Karpas-422 (cell line): ENCODE measurements around the gene PDZD8. TPM values are rescaled to one million over a fixed set of nuclear protein-coding genes. Genes with fewer than 3 reads are reported as not detected.

Experiments
- DNase-seq: peaks from one replicate; pipeline ENCODE4 v3.0.0-alpha.2; 2015
- H2AFZ ChIP-seq: fragments of 200-600 bp; sonication (generic); 2 replicates; pipeline ENCODE4 v1.6.1; 2014; ENCODE audit warnings: antibody characterized with exemption, low read length, mixed read lengths
- H3K27ac ChIP-seq: fragments of 200-600 bp; sonication (generic); 2 replicates; pipeline ENCODE4 v1.5.1; 2014; ENCODE audit warnings: mild to moderate bottlenecking, low read length, moderate library complexity
- H3K27me3 ChIP-seq: fragments of 200-600 bp; sonication (generic); 2 replicates; pipeline ENCODE4 v1.6.1; 2014; ENCODE audit warnings: low read length, mixed read lengths
- H3K36me3 ChIP-seq: fragments of 200-600 bp; sonication (generic); 2 replicates; pipeline ENCODE4 v1.6.1; 2014; ENCODE audit warnings: low read length, mixed read lengths; ENCODE audit not compliant: insufficient read depth
- H3K4me1 ChIP-seq: fragments of 200-600 bp; sonication (generic); 2 replicates; pipeline ENCODE4 v1.6.1; 2014; ENCODE audit warnings: mild to moderate bottlenecking, low read length, mixed read lengths
- H3K4me2 ChIP-seq: fragments of 200-600 bp; sonication (generic); 2 replicates; pipeline ENCODE4 v1.6.1; 2014; ENCODE audit warnings: low read length, low read depth, mild to moderate bottlenecking; ENCODE audit not compliant: poor library complexity, severe bottlenecking
- H3K4me3 ChIP-seq: fragments of 200-600 bp; sonication (generic); 2 replicates; pipeline ENCODE4 v1.5.1; 2014; ENCODE audit warnings: mild to moderate bottlenecking, antibody characterized with exemption, low read length, mixed read lengths
- H3K79me2 ChIP-seq: fragments of 200-600 bp; sonication (generic); 2 replicates; pipeline ENCODE4 v1.6.1; 2014; ENCODE audit warnings: mild to moderate bottlenecking, low read length, mixed read lengths
- H3K9ac ChIP-seq: fragments of 200-600 bp; sonication (generic); 2 replicates; pipeline ENCODE4 v1.6.0; 2014; ENCODE audit warnings: low read length
- H3K9me2 ChIP-seq: fragments of 200-600 bp; sonication (generic), shearing (Covaris generic); replicated peaks from 2 replicates; pipeline ENCODE4 v1.6.0; 2014; ENCODE audit warnings: mild to moderate bottlenecking, low read length, moderate library complexity; ENCODE audit not compliant: insufficient read depth
- H3K9me3 ChIP-seq: fragments of 300-700, 200-600 bp; sonication (generic); 2 replicates; pipeline ENCODE4 v1.6.1; 2014; ENCODE audit warnings: low read length, mixed read lengths
- H4K20me1 ChIP-seq: fragments of 200-600 bp; sonication (generic); 2 replicates; pipeline ENCODE4 v1.6.1; 2014; ENCODE audit warnings: mild to moderate bottlenecking, antibody characterized with exemption, low read length, low read depth; ENCODE audit not compliant: insufficient read depth
- total RNA-seq: library from RNA; depleted of rRNA; stranded (reverse); fragments of >200 nt; shearing (Covaris generic); gene quantifications from 2 replicates; pipeline ENCODE4 v1.2.3, GENCODE V29; 2014; ENCODE audit warnings: low replicate concordance

The PDZD8 gene
- total RNA-seq, 1 experiment from 2014 or later, result 15.7 TPM

DNA sequence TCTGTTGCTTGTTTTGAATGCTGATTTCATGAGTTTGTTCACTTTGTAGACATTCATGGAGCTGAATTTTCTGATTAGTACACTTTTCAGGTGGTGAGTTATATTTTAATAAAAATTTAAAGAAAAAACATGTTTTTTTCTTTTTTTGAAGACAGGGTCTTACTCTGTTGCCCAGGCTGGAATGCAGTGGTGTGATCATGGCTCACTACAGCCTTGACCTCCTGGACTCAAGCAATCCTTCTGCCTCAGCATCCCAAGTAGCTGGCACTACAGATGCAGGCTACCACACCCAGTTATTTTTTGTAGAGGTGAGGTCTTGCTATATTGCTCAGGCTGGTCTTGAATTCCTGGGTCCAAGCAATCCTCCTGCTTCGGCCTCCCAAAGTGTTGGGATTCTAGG, 23.7 kb downstream of the PDZD8 start:
- Histone ChIP-seq H3K4me2 (no peak overlapping the region), H3K4me1 (peaks cover 14% of the 10 kb centered on the region), H3K4me3 (no peak overlapping the region), H2AFZ (no peak overlapping the region), H3K27me3 (no peaks in the 10 kb centered on the region), H3K9me3 (no peaks in the 10 kb centered on the region), H3K79me2 (peaks cover 8% of the 10 kb centered on the region), H3K36me3 (no peaks in the 10 kb centered on the region), H4K20me1 (peaks cover 71% of the 10 kb centered on the region), H3K9me2 (no peaks in the 10 kb centered on the region), H3K9ac (no peak overlapping the region), H3K27ac (no peak overlapping the region)
- DNase-seq, result no peak

DNA sequence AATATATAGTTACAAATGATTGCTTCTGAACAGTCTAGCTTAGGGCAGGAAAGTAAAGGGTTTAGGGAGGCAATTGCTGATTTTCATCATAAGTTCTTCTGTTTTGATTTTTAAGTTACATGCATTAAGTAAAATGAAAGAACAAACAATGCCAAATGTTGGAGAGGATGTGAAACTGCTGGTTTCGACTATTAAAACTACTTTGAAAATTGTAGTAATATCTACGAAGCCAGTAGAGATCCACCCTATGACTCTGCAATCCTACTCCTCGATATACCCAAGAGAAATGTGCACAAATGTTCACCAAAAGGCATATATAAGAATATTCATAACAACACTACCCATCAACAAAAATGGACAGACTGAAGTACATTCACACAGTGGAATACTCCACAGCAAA, 24.3 kb downstream of the PDZD8 start:
- no peak overlapping the region for H3K27ac ChIP-seq
- no peaks in the 10 kb centered on the region for H3K9me2 ChIP-seq
- peaks cover 18% of the 10 kb centered on the region for H3K4me1 ChIP-seq
- no peaks in the 10 kb centered on the region for H3K36me3 ChIP-seq
- DNase-seq, result no peak
- H3K9me3 ChIP-seq, result no peaks in the 10 kb centered on the region
- no peak overlapping the region for H3K4me3 ChIP-seq
- no peaks in the 10 kb centered on the region for H3K27me3 ChIP-seq
- H2AFZ ChIP-seq, result no peak overlapping the region
- H3K4me2 ChIP-seq, result no peak overlapping the region
- peaks cover 72% of the 10 kb centered on the region for H4K20me1 ChIP-seq
- no peak overlapping the region for H3K9ac ChIP-seq
- peaks cover 8% of the 10 kb centered on the region for H3K79me2 ChIP-seq

DNA sequence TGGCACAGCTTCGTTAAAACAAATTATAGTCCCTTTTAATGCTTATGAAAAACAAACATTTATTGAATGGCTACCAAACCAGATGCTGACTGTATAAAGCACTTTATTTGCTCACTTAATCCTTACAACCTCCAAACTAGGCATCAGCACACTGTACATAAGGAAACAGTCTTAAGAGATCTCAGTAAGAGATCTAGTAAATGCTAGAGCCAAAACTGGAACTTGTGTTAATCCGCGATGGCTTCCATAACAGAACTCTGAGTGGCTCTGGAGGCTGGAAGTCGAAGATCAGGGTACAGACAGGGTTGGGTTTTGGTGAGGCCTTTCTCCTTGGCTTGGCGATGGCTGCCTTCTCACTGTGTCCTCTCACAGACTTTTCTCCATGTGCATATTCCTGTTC, 27.0 kb downstream of the PDZD8 start:
- no peak overlapping the region for H2AFZ ChIP-seq
- no peaks in the 10 kb centered on the region for H3K36me3 ChIP-seq
- H3K27ac ChIP-seq, result no peak overlapping the region
- H3K27me3 ChIP-seq, result no peaks in the 10 kb centered on the region
- H3K9ac ChIP-seq, result no peak overlapping the region
- H3K9me2 ChIP-seq, result no peaks in the 10 kb centered on the region
- DNase-seq, result no peak
- peaks cover 25% of the 10 kb centered on the region for H3K4me1 ChIP-seq
- peaks cover 59% of the 10 kb centered on the region for H4K20me1 ChIP-seq
- no peaks in the 10 kb centered on the region for H3K9me3 ChIP-seq
- no peak overlapping the region for H3K4me2 ChIP-seq
- peaks cover 8% of the 10 kb centered on the region for H3K79me2 ChIP-seq
- no peak overlapping the region for H3K4me3 ChIP-seq

DNA sequence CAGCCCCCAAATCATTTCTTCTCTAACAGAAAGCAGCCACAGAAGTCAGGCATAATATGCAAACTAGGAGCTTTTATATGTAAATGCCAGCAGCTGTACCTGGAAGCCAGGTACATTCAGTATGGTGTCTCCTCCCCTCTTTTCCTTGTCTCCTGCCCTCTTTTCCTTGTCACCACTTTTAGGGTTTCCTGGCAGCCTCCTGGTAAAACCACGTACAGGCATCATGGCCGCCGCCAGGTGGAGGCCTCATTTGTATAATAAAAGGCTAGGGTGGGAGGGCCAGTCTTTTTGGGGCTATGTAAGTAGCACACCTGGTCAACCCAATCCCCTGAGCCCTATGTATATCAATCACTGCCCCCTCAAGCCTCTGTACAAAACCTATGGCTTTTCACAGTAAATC, 28.7 kb downstream of the PDZD8 start:
- peaks cover 49% of the 10 kb centered on the region for H4K20me1 ChIP-seq
- DNase-seq, result no peak
- peaks cover 13% of the 10 kb centered on the region for H3K79me2 ChIP-seq
- no peak overlapping the region for H3K4me2 ChIP-seq
- H3K27me3 ChIP-seq, result no peaks in the 10 kb centered on the region
- peaks cover 25% of the 10 kb centered on the region for H3K4me1 ChIP-seq
- H2AFZ ChIP-seq, result no peak overlapping the region
- H3K9ac ChIP-seq, result no peak overlapping the region
- H3K4me3 ChIP-seq, result no peak overlapping the region
- H3K36me3 ChIP-seq, result no peaks in the 10 kb centered on the region
- no peak overlapping the region for H3K27ac ChIP-seq
- H3K9me2 ChIP-seq, result no peaks in the 10 kb centered on the region
- no peaks in the 10 kb centered on the region for H3K9me3 ChIP-seq

DNA sequence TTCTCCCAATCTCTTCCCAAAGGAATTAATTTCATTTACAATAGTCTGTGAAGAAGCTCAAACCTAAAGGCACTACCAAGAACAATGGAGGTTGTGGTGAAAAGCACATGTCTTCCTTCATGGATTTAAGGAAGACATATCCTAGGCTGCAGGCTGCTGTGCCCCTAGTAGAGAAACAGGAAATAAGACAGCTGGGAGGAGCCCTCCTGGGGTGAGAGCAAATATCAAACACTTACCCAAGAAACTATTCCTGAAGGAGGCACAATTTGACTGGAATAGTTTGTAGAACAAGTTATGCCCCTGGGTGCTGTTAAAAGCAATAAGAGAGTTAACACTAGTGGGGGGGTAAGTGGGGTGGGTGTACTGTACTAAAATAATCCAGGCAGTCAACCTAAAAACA, 30.1 kb downstream of the PDZD8 start:
- H3K4me2 ChIP-seq, result no peak overlapping the region
- peaks cover 47% of the 10 kb centered on the region for H4K20me1 ChIP-seq
- no peak overlapping the region for H2AFZ ChIP-seq
- no peak overlapping the region for H3K27ac ChIP-seq
- H3K9me3 ChIP-seq, result no peaks in the 10 kb centered on the region
- no peak for DNase-seq
- H3K36me3 ChIP-seq, result no peaks in the 10 kb centered on the region
- H3K27me3 ChIP-seq, result no peaks in the 10 kb centered on the region
- peaks cover 20% of the 10 kb centered on the region for H3K4me1 ChIP-seq
- H3K9me2 ChIP-seq, result no peaks in the 10 kb centered on the region
- H3K4me3 ChIP-seq, result no peak overlapping the region
- H3K9ac ChIP-seq, result no peak overlapping the region
- peaks cover 11% of the 10 kb centered on the region for H3K79me2 ChIP-seq

DNA sequence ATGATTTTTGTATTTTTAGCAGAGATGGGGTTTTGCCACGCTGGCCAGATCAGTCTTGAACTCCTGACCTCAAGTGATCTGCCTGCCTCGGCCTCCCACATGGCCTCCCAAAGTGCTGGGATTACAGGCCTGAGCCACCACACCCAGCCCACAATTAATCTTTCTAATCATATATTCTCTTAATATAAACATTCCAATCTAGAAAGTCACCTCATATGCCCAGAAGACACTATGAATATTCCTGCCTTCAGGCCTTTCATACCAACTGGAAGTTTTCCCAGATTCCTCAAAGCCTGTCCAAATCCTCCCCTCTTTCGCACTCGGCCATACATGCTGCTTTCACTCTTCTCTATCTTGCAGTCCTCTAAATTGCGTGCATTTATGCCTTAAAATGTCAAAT, 32.6 kb downstream of the PDZD8 start:
- Histone ChIP-seq H3K36me3 (no peaks in the 10 kb centered on the region), H3K27ac (no peak overlapping the region), H3K79me2 (peaks cover 8% of the 10 kb centered on the region), H3K27me3 (no peaks in the 10 kb centered on the region), H3K4me1 (peaks cover 24% of the 10 kb centered on the region), H2AFZ (no peak overlapping the region), H3K9me2 (no peaks in the 10 kb centered on the region), H3K4me3 (no peak overlapping the region), H3K9ac (no peak overlapping the region), H3K4me2 (no peak overlapping the region), H4K20me1 (peaks cover 38% of the 10 kb centered on the region), H3K9me3 (no peaks in the 10 kb centered on the region)
- DNase-seq, result no peak

DNA sequence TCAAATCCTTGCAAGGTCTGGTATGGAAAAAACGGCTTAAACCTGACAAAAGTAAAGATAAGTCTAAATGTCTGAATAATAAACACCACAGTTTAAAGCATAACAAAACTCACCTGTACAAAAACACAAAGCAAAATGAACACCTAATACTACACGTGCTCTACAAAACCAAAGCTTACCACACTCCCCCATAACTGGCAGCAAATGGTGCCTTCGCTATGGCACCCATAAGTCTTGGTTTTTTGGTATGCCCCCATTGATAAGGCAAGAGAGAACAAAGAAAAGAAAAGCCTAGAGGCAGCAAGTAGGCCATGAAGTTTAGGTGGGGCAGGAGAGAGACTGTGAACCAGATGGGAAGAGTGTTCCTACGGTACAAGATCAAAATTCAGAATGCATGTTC, 34.2 kb downstream of the PDZD8 start:
- peaks cover under 1% of the 10 kb centered on the region; the same call in 1 of the 2 replicates for H3K36me3 ChIP-seq
- DNase-seq, result no peak
- H2AFZ ChIP-seq, result no peak overlapping the region
- no peaks in the 10 kb centered on the region for H3K27me3 ChIP-seq
- peaks cover 22% of the 10 kb centered on the region for H4K20me1 ChIP-seq
- H3K9me3 ChIP-seq, result no peaks in the 10 kb centered on the region
- peaks cover 8% of the 10 kb centered on the region; the same call in 1 of the 2 replicates for H3K79me2 ChIP-seq
- H3K9ac ChIP-seq, result no peak overlapping the region
- no peak overlapping the region for H3K4me2 ChIP-seq
- H3K4me1 ChIP-seq, result peaks cover 11% of the 10 kb centered on the region
- no peak overlapping the region for H3K27ac ChIP-seq
- H3K4me3 ChIP-seq, result no peak overlapping the region
- no peaks in the 10 kb centered on the region for H3K9me2 ChIP-seq

DNA sequence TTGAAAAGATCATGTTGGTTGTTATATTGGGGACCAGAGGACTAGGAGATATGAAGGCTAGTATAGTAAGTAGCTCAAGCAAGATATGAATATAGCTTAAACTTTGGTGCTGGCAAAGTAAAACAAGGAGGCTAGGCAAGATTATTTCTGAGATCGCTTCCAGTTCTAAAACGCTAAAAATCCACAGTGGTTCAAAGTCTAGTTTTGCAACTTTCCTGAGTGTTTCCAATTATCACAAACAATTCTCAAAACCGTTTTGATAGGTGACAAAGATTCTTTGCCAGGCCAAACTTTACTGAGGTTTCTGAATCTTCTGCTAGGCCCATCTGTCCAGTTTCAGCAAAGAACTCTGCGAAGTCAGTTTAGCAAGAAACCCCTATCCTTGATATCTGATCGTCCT, 35.3 kb downstream of the PDZD8 start:
- Histone ChIP-seq H3K27ac (no peak overlapping the region), H3K4me2 (no peak overlapping the region), H3K36me3 (peaks cover 6% of the 10 kb centered on the region; the same call in 1 of the 2 replicates), H3K9me2 (no peaks in the 10 kb centered on the region), H3K79me2 (peaks cover 8% of the 10 kb centered on the region; the same call in 1 of the 2 replicates), H3K9me3 (no peaks in the 10 kb centered on the region), H3K9ac (no peak overlapping the region), H3K27me3 (no peaks in the 10 kb centered on the region), H3K4me3 (no peak overlapping the region), H4K20me1 (peaks cover 15% of the 10 kb centered on the region), H3K4me1 (peaks cover 5% of the 10 kb centered on the region), H2AFZ (no peak overlapping the region)
- no peak for DNase-seq

DNA sequence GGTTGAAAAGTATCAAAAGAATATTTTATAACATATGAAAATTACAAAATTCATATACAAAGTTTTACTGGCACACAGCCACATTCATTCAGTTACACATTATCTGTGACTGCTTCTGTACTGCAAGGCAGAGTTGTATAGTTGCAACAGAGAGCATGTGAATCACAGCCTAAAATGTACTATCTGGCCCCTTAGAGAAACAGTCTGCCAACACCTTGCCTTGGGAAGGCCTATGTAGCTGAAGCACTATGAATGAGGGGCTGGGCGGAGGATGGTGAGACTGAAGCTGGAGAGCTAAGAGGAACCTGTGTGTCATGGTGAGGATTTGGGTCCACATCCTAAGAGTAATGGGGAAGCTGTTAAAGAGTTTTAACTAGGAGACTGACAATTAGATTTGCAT, 35.7 kb downstream of the PDZD8 start:
- H3K36me3 ChIP-seq, result peaks cover 6% of the 10 kb centered on the region; the same call in 1 of the 2 replicates
- no peak overlapping the region for H3K4me3 ChIP-seq
- peaks cover 8% of the 10 kb centered on the region; the same call in 1 of the 2 replicates for H3K79me2 ChIP-seq
- DNase-seq, result no peak
- H4K20me1 ChIP-seq, result peaks cover 11% of the 10 kb centered on the region
- peaks cover 5% of the 10 kb centered on the region for H3K4me1 ChIP-seq
- H3K27me3 ChIP-seq, result no peaks in the 10 kb centered on the region
- no peak overlapping the region for H3K27ac ChIP-seq
- no peak overlapping the region for H2AFZ ChIP-seq
- H3K9me2 ChIP-seq, result no peaks in the 10 kb centered on the region
- no peak overlapping the region for H3K4me2 ChIP-seq
- H3K9ac ChIP-seq, result no peak overlapping the region
- H3K9me3 ChIP-seq, result no peaks in the 10 kb centered on the region; the same call in 1 of the 2 replicates
